Posterior cingulate gyrus (tissue), 11 donors: ENCODE results near the gene SH2B3.
"Not testable (repeated sequence)": the region's sequence is repeated elsewhere in the genome, so short reads cannot be mapped to it uniquely, and the experiment has no call there.

ENCODE experiments used
- DNase-seq, 10 donors: peaks; one replicate each; pipeline versions ENCODE4 v3.0.0 to v3.0.0-alpha.2; 2020 to 2021; ENCODE audit warnings: mixed read lengths in 3 of 10
- intact Hi-C: fragments of 100-400 bp; cut with DNase I; formaldehyde crosslinking; loops from one replicate; pipeline ENCODE4 v1.15.1; 2023

SH2B3 gene

DNA sequence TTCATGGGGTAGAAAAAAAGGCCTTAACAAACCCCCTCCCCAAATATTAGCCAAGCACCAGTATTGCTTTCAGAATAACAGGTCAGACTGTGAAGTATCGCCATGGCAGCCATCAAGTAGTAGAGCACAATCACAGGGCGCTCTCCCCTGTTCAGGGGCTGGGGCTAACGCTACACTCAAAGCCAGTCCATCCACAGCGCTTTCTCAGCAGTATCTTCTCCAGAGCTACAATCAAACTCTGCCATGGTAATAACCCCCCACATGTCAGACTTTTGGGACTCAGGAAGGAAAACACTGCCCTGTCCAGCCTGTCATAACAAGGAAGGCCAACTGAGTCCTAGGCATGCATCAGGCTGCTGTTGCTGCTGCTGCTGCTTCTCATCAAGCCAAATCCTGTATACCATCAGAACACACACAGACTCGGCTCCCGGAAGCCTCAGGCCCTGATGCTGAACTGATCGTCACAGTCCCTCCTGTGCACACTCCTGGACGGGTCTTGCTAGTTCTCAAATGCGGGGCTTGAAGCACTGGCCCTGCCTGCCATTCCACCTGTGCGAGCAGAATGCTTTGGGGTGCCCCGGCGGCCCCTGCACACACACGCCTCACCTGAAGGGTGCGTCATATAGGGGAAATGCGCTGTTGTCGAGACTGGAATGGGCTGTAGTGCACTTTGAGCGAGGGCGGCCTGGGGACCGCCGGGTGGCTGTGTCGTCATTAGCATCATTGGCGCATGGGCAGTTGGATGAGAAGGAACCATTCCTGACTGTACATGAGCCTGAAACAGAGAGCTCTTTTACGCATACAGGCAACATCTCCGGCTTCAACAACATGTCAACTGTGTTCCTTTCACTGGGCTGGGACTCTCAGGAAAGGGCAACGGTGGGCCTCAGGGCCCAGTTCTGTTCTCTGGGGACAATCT lies 47.6 kb downstream of the SH2B3 start:
- peak in 5 of 10 donors; percentile 31 to 93 (median 52) for DNase-seq
- intact Hi-C loops = no loop called here

GRCh38 chr12:111454311-111454710 lies 48.6 kb downstream of the SH2B3 start:
- no peak for DNase-seq
- intact Hi-C loops = no loop called here

DNA sequence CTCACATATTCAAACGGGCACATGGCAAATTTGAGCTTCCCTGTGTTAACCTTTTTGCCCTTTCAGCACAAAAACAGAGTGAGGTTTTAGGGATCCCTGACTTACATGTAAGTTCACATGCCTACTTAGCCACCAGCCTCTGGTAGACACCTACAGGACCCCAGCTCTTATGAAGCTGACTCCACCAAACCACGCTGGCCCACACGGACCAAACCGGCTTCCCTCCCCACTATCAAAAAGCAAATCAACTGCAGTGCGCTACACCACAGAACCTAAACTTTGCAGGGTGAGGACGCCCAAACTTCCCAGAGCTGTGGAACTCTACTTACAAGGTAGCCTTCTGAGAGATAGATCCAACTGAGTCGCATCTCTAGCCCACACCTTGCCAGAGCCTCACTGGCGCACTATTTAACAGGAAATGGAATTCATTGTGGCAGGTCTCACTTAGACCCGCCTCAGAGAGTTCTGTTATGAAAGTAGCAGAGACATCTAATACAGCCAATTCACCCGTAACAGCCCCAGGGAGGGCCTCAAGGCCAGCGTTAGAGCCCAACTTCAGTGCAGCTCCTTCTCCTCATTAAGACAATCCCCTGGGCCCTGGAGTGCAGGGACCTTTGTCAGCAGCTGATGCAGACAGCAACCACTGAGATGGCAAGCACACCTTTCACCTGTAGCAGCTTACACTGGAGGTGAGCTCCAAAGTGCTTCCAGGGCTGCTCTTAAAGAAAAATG lies 49.2 kb downstream of the SH2B3 start:
- intact Hi-C loops = no loop called here
- peak in 1 of 10 donors; percentile 41 for DNase-seq

- intact Hi-C loops = no loop called here
Observed at GRCh38 chr12:111455448-111456320, 50.0 kb downstream of the SH2B3 start.

DNA sequence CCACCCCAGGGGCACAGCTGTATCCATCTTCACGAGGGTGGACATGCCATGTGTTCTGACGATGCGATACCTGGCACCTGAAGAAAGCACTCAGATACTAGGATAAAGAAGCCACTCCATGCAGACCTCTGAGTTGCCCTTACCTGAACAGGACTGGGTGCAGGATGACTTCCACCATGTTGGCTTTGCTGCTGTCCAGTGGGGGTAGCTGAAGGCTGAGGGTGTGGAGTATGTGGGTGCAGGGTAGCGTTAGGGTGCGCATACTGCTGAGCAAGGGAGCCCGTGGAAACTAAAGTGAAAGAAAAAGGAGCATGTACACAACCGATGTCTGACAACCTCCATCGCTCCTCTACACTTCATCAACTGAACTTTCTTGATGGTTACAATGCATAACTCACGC lies 51.3 kb downstream of the SH2B3 start:
- intact Hi-C loops = no loop called here
- no peak for DNase-seq

More at GRCh38 chr12:111455448-111456320, 50.0 kb downstream of the SH2B3 start:
- peak in 3 of 10 donors; percentile 82 to 91 (median 89) for DNase-seq

DNA sequence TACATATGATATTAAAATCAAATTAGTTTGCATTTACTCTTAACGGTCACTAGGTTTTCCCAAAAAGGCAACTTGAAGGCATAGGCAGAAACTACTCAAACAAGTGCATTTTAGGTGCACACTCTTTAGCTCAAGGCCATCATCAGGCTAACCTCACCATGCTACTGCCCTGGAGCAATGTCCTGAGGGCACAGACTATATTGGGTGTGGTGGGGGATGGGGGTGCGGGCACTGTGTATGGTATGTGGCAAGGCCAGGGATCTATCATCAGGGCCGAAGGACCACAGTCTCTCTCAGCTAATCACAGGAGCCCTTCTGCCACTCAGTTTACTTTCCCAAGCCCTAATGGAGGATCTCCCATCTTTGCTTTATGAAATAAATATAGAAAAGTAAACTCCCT lies 51.9 kb downstream of the SH2B3 start:
- intact Hi-C loops = no loop called here

DNA sequence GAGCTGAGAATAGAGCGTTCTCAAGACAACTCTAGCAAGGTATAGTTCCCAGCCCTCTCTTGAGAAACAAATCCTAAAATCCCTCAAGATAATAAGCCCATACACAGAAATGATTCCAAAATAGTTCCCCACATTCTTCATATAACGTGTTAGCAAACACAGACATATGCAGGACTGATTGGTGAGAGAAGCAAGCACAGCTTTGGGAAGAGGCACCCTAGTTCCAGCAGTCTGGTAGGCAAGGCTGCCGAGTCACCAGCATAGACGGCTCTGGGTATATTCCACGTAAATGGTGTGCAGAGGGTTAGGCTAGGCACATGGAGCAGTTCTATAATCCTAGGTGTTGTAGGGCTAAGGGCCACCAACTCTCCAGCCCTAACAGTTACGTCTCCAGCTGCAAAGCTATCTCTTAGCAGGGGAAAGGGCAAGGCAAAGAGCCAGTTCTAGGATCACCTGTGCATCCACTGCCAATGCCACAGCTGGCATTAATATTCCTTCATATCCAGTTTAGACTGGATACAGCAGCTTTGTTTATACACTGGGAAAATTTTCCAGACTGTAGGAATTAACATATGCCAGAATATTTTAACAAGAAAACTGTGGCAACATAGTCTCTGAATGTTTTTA lies 52.9 kb downstream of the SH2B3 start:
- intact Hi-C loops = no loop called here
- no peak for DNase-seq

More for the DNA sequence above, 51.9 kb downstream of the SH2B3 start:
- no peak for DNase-seq

DNA sequence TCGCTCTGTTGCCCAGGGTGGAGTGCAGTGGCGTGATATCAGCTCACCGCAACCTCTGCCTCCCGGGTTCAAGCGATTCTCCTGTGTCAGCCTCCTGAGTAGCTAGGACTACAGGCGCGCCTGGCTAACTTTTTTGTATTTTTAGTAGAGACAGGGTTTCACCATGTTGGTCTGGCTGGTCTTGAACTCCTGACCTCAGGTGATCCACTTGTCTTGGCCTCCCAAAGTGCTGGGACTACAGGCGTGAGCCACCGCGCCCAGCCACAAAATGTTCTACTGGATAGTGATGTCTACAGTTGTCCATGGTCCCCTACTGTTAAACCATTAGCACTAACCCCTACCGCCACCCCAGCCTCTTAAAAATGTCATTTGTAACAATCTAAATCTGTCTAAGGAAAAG lies 54.4 kb downstream of the SH2B3 start:
- DNase-seq = peak in 1 of 10 donors; percentile 41
- intact Hi-C loops = not testable (repeated sequence)

DNA sequence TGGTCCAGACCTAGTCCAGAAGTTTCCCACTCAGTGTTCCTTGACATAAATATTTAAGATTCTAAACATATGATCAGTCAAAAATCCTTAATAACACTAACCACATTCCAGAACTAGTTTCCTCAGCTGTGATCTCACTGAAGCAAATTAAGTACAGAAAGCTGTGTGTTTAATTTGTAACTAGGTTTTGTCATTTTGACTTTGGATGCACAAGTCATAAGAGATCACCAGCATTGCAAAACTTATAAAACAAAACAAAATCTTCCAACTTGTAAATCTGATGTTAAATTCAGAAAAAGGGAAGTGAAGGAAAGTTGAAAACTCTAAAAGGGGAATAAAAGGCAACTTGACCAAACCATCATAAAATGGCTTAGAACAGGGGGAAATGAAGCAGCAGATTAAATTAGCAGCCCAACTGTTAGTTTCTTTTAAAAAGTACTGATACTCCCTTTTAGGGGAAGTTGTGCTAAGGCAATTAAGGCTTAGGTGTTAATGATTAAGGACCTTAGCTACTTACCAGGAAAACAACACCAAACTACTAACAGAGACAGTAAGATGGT lies 56.6 kb downstream of the SH2B3 start:
- no peak for DNase-seq
- intact Hi-C loops = no loop called here

- DNase-seq = no peak
- intact Hi-C loops = no loop called here
Observed at GRCh38 chr12:111467092-111467856, 61.6 kb downstream of the SH2B3 start.

DNA sequence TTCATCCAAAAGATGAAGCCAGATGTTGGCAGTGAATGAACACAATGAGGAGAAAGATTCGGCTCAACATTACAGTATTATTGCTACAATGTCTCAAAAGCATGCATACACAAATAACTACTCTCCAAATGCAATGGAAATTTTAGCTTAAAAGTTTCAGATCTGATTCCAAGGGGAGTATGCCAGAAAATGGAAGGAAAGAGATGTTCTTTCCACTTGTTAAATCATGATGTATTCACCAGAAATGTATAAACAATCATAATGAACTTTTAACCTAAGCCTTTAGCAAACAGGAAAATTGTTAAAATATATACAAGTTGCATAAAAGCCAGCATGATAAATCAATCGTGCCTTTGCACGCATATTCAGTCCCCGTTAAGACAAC lies 62.1 kb downstream of the SH2B3 start:
- no peak for DNase-seq
- intact Hi-C loops = no loop called here

DNA sequence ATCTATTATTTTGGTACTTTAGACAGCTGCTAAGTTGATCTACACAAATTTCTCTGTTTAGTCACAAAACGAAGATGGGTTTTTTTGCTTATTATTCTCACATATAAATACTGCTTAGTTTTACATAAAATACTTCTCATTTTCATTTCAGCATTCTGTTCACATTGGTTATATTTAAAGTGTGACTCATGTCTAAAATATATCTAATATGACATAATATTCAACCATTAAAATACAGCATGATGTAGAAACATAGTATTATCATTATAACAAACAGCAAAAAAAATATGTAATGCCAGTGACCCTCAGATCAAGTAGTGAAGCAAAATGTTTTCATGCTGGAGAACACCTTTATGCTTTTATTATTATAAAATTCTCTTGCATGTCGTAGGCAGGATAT lies 63.7 kb downstream of the SH2B3 start:
- DNase-seq = no peak
- intact Hi-C loops = no loop called here

- no peak for DNase-seq
- intact Hi-C loops = no loop called here
Observed at GRCh38 chr12:111471236-111471635, 65.5 kb downstream of the SH2B3 start.

- DNase-seq = no peak
- intact Hi-C loops = no loop called here
Observed at GRCh38 chr12:111482462-111482861, 76.7 kb downstream of the SH2B3 start.

GRCh38 chr12:111488271-111488670 lies 82.5 kb downstream of the SH2B3 start:
- intact Hi-C loops = no loop called here
- no peak for DNase-seq

DNA sequence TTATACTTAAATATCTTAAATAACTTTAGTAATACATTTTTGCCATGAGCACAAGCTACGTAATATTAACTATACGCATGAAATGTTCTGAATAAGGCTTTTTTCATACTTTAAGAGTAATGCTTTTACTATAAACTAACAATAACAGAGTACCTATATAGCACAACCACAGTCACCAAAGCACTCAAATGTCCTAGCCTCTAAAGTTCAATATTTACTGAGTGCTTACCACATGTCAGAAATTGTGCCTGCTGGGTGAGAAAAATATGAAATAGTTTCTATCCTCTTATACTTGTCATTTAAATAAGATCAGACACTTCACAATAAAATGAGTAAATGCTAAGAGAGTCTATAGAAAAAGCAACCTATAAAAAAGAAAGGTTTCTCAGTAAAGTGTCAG lies 83.1 kb downstream of the SH2B3 start:
- DNase-seq = no peak
- intact Hi-C loops = no loop called here

GRCh38 chr12:111492979-111493378 lies 87.3 kb downstream of the SH2B3 start:
- intact Hi-C loops, DNase-seq: not testable (repeated sequence)

GRCh38 chr12:111494676-111495075 lies 89.0 kb downstream of the SH2B3 start:
- intact Hi-C loops = no loop called here
- DNase-seq = no peak
